NB4 (cell line): ENCODE data around the gene DLG1.

Experiments
- CTCF ChIP-seq: IDR thresholded peaks from one replicate; pipeline ENCODE4 v1.5.1; 2012; ENCODE audit warnings: low read depth, low read length
- MAX ChIP-seq: IDR thresholded peaks from 2 replicates; pipeline ENCODE4 v1.6.1; 2011; ENCODE audit warnings: low read depth, low read length
- POLR2A ChIP-seq: IDR thresholded peaks from 2 replicates; pipeline ENCODE4 v1.6.1; 2011; ENCODE audit warnings: mild to moderate bottlenecking; ENCODE audit not compliant: insufficient read length; ENCODE audit errors: extremely low read depth

- no peak for TF ChIP-seq POLR2A
- TF ChIP-seq CTCF, result no peak
- TF ChIP-seq MAX, result no peak
Measured at GRCh38 chr3:197289726-197290125, 8.7 kb downstream of the DLG1 start.
